ENCODE measurements around the gene SERINC2.
A peak's percentile ranks its signal among the peaks of the same experiment; 100 is the strongest.

SERINC2 gene

DNA sequence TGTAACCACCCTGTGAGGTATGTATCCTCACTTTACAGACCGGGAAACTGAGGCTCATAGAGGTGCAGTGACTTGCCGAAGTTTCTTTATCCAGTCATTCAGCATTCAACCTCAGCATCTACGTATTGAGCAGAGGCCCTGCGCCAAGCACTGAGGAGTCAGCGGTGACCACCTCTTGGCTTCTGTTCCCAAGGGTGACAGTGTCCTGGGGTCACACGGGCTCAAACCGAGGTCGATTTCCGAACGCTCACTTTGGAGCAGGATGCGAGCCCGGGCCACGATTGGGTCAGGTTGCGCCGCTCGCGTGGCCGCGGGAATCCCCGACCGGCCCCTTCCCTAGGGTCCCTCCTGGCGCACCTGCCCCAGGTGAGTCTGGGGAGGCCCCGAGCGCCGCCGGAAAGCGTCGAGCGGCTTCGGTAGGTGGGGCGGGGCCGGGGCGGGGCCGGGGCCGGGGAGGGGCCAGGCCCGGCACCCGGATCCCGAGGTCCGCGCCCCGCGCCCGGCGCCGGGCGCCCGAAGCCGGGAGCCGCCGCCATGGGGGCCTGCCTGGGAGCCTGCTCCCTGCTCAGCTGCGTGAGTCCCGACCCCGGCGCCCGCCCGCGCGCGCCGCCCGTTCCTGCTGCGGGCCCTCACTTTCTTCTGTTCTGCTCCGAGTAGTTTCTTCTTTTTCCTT is at the start of gene SERINC2:
TSS of gene SERINC2 (plus strand) at position 482 of the 673 bp plus-strand sequence. CDS start at position 535, 53 bp downstream.
- no peak for DNase-seq (ENCODE audit: low spot score)

DNA sequence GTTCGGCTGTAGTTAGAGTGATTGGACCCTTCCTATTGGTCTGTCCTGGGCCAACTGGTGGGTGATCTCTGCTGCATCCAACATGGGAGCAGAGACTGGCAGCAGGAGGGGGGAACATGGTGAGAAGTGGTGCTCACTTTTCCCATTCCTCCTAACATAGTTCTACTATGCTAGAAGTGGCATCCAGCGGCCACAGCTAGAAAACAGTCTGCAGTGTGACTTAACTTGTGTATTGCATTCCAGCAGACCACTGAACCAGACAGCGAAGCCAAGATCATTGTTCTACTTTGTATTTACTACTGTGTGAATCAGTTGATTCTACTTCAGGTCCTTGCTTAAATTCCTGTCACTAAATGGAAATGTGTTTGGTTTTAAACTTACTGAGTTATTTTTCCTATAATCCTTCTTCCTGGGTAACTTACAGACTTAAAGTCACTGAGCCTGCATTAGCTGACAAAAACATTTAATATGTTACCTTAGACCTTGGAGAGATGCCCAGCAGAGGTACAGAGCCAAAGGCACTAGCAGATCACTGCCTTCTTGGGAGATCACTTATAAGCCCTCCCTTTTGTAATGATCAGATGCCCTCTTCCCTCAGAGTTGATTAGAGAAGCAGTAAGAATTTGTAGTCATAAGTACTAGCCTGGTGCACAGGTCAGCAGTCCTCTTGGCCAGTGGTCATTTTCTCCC is 48.3 kb upstream of the SERINC2 start:
- DNase-seq (ENCODE audit: low spot score), result no peak

DNA sequence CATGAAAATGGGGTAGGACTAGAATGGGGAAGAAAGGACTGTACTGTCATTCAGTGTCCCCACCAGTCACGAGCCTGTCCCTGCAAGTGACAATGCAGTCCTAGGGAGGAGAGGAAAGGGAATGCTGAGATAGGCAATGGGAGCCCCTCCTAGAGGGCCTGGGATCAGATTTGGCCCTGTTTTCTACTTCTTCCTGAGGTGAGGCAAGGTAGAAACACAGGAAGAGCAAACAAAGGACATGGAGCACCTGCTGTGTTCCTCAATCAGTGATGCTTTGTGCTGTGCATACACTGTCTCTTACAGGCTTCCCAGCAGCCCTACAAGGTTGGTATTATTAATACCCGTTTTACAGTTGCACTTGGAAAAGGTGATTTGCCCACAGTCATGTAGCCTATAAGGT is 46.2 kb upstream of the SERINC2 start:
- no peak for DNase-seq (ENCODE audit: low spot score)

GRCh38 chr1:31368611-31369107 is 44.4 kb upstream of the SERINC2 start:
- DNase-seq (ENCODE audit: low spot score), result no peak

DNA sequence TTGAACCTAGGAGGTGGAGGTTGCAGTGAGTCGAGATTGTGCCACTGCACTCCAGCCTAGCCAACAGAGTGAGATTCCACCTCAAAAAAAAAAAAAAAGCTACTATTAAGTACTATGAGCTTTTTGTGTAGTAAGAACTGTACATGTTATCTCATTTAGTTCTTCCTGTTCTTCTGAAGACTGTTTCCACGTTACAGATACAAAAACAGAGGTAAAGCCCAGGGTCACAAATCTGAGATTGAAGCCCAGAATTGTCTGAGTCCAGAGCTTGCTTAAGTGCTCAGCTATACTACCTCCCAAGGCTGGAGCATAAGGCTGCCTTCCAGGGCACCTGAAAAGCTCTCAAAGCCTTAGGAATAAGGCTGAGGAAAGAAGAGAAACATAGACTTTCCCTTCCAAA is 43.0 kb upstream of the SERINC2 start:
- DNase-seq (ENCODE audit: low spot score), result no peak

DNA sequence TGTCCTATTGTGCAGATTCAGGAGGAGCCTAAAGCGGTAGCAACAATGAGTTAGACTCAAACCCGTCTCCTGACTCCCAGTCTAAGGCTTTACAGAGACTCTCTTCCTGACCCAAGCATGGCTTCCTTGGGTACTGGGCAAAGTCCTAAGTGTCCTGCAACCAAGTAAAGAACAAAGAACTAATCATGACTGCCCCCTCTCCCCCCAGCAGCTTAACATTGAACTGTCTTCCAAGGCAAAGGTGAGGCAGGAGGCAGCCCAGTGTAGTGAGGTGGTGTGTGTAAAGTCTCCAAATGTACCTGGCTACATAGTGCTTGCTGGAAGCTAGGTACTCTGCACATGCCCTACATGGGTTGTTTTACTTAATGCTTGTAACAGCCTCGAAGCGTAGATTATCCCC is 42.4 kb upstream of the SERINC2 start:
- no peak for DNase-seq (ENCODE audit: low spot score)

DNA sequence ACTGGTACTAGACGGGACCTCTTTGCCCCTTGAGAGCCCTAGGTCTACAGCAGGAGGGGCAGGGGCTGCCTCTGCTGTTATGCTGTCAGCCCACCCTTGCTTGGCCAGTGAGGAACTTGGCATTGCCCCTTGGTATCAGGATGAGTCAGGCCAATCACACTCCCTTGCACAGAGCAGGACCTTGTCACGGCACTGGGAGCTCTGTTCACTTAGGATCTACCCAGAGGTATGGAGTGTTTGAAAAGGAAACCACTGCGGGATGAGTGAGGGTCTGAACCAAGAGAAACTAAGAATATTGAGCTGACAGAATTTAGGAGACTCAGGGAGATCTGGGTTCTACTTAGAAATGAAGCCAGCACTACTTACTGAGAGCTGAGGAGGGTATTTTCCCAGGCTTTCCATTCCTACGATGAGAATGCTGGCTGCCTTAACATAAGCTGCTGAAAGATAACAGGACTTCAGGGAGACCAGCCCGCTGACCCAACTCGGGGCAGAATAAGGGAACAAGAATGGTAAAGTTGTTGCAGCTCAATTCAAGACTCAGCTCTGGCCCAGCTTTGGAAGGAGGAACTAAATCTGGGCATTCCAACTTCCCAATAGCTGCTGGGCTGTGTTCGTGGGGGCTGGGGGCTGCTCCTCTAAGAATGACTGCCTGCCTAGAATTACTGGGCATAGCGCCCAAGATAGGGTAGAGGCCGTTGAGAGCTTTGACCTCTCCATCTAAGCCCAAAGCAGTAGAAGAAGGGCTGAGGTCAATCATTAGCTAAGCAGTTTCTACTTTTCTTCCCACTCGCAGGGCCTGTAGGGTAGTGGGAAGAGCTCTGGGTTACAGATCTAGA is 41.7 kb upstream of the SERINC2 start:
- peak; percentile 21 for DNase-seq (ENCODE audit: low spot score)

DNA sequence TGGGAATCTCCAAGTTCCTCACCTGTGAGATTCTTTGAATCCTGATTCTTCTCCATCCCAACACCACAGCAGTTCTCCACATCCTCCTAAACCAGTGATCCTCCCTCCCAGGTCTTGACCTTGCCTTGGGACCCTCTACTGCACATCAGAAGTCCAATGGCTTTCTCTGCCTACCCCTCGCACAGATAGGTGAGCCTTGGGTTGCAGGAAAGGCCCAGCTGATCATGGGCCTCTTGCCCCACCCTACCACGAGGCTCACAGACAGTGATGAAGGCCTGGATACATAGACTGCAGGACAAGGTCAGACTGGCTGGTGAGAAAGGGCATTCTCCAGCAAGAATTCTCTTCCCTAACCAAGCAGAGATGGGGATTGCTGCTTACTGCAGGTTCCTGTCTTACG is 41.0 kb upstream of the SERINC2 start:
- DNase-seq (ENCODE audit: low spot score), result no peak

- peak; percentile 61 for DNase-seq (ENCODE audit: low spot score)
Measured at GRCh38 chr1:31372751-31373055, 40.3 kb upstream of the SERINC2 start.

DNA sequence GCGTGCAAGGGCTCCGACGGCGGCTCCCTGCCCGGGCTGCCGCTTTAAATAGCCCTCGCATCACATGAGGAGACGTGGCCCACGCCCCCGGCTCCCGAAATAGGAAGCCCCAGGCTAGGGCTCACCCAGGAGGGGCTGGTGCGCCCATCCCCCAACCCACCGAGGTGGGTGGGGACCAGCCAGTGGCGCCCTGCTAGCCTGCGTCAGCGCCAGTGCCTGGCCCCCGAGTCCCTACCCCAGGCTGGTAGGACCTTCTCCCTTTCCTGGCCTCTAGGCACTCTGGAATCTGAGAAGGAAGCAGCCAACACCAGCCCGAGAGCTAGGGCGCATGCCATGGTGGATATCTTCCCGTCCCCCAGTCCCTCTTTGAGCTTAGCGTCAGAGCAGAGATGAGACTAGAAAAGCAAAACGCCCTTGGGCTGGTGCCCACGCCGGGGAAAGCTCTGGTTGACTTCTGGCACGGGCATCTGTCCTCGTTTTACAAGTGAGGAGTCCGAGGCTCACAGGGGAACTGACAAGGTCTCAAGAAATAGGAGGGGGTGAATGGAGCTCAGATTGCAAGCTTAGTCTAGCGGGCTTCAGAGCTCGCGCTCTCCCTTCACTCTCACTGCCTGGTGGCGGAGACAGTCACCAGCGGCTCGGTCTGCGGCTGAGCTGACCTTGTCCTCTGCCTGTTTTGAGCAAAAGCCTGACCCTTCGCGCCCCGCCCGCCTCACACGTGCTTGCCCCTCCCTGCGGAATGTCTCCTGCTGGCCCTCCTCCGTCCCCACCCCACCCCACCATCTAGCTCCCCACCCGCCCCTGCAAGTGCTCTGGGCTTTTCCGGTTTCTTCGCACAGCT is 39.7 kb upstream of the SERINC2 start, which contains the start of gene FABP3:
TSS of gene FABP3 (minus strand) at position 21 of the 841 bp plus-strand sequence. CDS start 62 bp downstream, outside the sequence.
- peak; percentile 73 for DNase-seq (ENCODE audit: low spot score)

GRCh38 chr1:31373897-31374486 is 39.0 kb upstream of the SERINC2 start:
- DNase-seq (ENCODE audit: low spot score), result no peak

DNA sequence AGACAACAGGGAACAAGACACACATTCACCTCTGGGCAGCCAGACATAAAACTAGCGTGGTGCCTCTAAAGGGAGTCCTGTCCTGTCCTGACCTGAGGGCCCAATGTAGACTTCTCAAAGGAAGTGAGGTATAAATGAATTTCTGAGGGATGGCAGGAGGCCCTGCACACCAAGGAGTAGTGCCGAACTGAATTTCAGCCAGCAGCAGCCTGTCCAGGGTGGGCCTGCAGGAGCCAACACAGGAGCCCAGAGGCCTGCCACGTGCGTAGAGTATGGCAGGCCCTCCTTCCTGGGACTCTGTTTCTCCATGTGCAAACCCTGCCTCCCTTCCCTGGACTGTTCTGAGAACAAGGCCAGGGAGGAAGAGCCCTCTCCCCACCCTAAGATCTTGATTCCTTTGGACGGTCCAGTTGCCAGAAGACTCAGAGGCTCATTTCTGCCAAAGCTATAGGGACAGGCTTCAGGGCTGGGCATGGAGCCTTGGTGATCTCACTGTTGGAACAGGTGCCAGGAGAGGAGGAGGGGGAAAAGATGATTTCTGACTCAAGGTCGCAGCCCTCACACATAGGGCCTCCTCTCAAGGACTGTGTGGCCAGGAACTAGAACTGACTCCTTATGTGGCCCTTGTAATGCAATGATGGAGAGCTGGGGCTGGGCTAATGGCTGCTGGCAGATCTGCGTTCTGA is 38.4 kb upstream of the SERINC2 start:
- peak; percentile 64 for DNase-seq (ENCODE audit: low spot score)

- peak; percentile 80 for DNase-seq (ENCODE audit: low spot score)
Measured at GRCh38 chr1:31376375-31377134, 36.5 kb upstream of the SERINC2 start.

GRCh38 chr1:31377364-31377863 is 35.6 kb upstream of the SERINC2 start:
- no peak for DNase-seq (ENCODE audit: low spot score)

- DNase-seq (ENCODE audit: low spot score), result no peak
Measured at GRCh38 chr1:31378001-31378400, 35.0 kb upstream of the SERINC2 start.

- no peak for DNase-seq (ENCODE audit: low spot score)
Measured at GRCh38 chr1:31380181-31380580, 32.8 kb upstream of the SERINC2 start.

- DNase-seq (ENCODE audit: low spot score), result no peak
Measured at GRCh38 chr1:31381394-31382294, 31.4 kb upstream of the SERINC2 start.

DNA sequence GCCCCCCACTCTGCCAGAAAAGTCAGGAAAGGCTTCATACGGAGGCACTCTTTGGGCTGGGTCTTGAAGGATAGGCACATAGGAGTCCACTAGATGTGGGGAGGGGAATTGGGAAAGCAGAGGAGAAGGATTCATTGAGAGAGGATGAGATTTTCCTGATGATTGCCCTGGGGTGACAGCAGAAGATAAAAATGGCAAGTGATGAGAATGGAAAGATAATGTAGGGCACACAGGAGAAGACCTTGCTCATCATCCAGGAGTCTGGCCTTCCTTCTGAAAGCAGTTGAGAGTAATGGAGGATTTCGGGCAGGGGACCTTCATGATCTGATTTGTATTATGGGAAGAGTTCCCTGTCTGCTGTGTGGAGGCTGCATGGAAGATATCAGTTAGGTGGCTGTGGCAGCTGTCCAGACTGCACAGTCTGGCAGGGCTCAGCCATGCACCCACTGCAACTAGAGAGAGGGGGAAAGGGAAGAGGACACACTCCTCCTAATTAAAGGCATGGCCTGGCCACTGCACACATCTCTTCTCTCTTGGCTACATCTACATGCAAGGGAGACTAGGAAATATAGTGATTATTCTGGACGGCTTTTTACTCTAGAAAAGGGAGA is 30.5 kb upstream of the SERINC2 start:
- DNase-seq (ENCODE audit: low spot score), result no peak
